ELR (cell line): Measurements from ENCODE around the gene KIF22.

Experiments used
- DNase-seq: peaks from one replicate; pipeline ENCODE4 v3.0.0-alpha.2; 2015; ENCODE audit warnings: low read depth

KIF22 gene

GRCh38 chr16:29804020-29804419 is 13.5 kb downstream of the KIF22 start:
- no peak for DNase-seq

DNA sequence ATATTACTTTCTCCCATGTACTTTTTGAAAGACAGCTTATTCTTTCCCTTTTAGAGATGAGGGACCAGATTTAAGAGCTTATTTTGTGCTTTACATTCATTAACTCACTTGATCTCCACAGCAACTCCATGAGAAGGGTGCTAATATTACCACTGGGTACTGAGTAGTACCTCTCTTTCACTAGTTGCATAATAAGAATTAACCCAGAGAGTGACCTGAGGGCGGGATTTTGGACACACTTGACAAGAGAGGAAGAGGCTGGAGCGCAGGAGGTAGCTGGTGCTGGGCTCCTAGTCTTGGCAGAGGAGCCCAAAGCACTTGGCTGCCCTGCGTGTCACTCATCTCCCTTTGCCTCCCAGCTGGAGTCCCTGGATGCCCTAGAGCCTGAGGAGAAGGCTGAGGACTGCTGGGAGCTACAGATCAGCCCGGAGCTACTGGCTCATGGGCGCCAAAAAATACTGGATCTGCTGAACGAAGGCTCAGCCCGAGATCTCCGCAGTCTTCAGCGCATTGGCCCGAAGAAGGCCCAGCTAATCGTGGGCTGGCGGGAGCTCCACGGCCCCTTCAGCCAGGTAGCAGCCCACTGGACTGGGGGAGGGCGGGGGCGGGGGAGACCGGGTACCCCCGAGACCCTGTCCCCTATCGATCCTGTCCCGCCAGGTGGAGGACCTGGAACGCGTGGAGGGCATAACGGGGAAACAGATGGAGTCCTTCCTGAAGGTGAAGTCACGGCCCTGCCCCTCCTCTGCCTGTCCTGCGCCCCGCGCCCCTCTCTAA is 14.1 kb downstream of the KIF22 start:
- DNase-seq, result peak; percentile 44

DNA sequence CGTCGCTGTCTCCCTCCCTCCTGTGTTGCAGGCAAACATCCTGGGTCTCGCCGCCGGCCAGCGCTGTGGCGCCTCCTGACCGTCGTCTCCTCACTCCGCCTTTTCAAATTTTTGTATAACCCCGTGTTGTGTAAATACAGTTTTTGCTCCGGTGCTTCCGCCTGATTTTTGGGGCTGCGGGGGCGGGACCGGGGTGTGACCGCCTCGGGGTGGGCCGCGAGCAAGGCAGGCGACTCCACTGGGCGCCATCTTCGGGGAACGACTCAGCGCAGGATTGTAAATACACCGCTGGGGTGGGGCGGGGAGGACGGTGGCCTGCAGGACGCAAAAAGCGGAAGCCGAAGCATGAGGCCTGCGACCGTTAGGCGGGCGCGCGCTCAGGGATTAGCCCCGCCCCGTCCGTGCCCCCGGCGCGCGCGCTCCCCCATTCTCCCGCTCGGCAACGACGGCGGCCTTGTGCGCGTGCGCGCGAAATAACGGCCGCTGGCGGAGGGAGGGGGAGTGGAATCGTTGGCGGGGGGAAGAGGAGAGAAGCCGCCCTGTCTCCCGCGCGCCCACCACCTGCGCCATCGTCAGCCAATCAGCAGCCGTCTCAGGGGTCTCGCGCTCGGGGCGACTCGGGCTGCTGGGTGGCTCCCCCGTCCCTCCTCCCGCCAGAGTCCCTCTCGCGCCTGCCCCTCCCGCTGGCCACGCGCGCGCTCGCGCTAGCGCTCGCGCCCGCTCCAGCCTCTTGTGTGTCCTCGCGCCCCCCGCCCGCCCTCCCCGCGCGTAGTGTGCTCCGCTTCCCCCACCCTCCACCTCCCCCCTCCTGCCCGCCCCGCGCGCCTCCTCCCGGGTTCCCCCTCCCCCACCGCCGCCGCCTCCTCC is 14.9 kb downstream of the KIF22 start:
- peak; percentile 98 for DNase-seq

- peak; percentile 90 for DNase-seq
Observed at GRCh38 chr16:29806099-29806579, 15.6 kb downstream of the KIF22 start, which contains the start of gene MAZ. Gene MAZ, plus strand, starts transcription at chr16:29806529. Its CDS starts 173 bp downstream, at chr16:29806702.

DNA sequence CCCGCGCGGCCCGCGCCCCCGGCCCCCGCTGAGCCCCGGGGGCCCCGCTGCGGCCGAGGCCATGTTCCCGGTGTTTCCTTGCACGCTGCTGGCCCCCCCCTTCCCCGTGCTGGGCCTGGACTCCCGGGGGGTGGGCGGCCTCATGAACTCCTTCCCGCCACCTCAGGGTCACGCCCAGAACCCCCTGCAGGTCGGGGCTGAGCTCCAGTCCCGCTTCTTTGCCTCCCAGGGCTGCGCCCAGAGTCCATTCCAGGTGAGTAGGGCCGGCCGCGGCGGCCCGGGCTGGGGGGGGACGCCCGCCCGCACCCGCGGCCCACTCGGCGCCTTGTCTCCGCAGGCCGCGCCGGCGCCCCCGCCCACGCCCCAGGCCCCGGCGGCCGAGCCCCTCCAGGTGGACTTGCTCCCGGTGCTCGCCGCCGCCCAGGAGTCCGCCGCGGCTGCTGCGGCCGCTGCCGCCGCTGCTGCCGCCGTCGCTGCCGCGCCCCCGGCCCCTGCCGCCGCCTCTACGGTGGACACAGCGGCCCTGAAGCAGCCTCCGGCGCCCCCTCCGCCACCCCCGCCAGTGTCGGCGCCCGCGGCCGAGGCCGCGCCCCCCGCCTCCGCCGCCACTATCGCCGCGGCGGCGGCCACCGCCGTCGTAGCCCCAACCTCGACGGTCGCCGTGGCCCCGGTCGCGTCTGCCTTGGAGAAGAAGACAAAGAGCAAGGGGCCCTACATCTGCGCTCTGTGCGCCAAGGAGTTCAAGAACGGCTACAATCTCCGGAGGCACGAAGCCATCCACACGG is 16.3 kb downstream of the KIF22 start:
- peak; percentile 75 for DNase-seq

- DNase-seq, result peak; percentile 92
Observed at GRCh38 chr16:29807426-29808218, 17.1 kb downstream of the KIF22 start.

DNA sequence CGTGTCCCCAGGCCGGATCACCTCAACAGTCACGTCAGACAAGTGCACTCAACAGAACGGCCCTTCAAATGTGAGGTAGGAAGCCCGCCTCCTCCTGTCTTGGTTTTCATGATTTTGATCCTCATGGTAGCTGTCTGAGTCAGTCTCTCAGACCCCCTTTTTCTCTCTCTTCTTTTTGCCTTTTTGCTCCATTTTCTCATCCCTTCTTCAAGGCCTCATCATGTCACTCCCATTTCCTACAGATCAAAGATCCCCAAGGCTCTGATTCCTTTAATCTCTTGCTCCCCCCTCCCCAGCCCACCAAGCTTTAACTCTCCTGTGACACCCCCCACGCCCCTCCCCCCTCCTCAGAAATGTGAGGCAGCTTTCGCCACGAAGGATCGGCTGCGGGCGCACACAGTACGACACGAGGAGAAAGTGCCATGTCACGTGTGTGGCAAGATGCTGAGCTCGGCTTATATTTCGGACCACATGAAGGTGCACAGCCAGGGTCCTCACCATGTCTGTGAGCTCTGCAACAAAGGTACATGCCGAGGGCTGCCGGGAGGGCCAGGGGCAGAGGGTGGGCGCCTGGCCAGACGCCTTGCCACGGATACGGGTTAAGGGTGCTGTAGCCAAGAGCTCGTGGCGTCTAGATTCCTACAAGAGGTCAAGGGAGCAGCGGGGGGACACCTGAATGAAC is 17.8 kb downstream of the KIF22 start:
- DNase-seq, result peak; percentile 16

- peak; percentile 12 for DNase-seq
Observed at GRCh38 chr16:29809031-29809747, 18.6 kb downstream of the KIF22 start.

DNA sequence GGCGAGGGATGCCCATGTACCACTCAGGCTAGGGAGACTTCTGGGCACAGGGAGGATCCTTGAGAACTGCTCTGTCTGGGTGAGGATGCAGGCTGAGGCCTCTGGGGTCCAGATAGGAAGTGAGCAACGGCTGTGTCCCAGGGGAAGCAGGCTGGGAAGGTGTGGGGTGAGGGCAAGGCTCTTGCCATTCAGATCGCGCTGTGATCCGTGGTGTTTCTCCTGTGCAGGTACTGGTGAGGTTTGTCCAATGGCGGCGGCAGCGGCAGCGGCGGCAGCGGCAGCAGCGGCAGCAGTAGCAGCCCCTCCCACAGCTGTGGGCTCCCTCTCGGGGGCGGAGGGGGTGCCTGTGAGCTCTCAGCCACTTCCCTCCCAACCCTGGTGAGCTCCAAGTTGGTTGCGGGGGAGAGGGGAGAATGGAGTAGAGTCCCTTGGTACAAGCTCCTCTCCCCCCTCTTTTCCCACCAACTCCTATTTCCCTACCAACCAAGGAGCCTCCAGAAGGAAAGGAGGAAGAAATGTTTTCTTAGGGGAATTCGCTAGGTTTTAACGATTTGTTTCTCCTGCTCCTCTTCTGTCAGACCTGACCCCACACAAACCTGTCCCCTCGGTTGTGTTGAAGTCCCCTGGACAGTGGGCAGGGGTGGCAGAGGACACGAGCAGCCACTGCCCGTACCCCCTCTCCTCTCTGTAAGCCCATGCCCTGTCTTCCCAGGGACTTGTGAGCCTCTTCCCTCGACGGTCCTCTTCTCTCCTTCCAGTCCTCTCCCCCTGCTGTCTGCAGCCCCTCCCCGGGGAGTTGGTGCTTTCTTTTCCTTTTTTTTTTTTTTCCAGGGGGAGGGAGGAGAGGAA is 19.5 kb downstream of the KIF22 start:
- peak; percentile 57 for DNase-seq

DNA sequence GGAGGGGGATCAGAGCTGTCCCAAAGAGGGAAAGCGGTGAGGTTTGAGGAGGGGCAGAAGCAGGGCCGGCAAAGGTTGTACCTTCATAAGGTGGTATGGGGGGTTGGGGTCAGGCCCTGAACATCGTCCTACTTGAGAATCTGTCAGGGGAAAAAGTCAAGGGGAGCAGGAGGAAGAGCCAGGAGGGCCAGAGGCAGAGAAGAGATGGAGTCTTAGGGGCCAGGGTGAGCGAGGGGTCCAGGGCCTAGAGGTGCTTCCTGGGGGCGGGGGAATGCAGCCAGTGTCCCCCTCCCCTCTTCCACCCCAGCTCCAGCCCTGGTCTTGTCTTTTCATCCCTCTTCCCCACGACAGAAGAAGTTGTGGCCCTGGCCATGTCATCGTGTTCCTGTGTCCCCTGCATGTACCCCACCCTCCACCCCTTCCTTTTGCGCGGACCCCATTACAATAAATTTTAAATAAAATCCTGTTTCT is 20.2 kb downstream of the KIF22 start:
- no peak for DNase-seq

DNA sequence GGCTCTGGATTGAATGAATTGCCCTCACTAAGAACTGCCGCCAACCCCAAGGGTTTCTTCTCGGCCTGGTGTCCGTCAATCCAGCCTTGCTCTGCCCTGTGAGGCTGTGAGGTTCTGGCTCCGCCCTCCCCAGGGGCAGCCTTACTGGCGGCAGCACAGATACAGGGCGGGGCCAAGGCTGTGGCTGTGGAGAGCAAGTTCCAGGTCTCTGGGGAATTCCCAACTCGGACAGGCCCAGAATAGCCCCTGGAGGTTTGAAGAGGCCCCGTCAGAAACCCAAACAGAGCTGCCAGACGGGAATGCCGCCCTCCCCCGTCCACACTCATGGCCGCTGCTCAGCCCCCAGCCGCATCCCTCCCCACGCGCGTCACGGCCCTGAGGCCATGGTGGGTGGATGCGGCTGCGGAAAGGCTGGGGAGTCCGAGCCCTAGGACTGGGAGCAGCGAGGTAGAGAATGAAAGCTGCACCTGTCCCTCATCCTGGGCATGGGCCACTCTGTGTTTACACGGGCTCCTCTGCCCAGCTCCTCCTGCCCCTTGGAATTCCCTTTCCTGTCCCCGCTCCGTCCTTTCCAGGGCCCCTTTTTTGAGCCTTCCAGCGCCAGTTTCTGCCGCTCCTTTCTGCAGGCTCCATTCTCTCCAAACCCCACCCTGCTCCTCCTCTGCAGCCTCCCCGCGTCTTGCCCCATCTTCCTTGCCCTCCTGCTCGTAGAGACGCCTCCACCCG is 20.8 kb downstream of the KIF22 start:
- DNase-seq, result peak; percentile 98

DNA sequence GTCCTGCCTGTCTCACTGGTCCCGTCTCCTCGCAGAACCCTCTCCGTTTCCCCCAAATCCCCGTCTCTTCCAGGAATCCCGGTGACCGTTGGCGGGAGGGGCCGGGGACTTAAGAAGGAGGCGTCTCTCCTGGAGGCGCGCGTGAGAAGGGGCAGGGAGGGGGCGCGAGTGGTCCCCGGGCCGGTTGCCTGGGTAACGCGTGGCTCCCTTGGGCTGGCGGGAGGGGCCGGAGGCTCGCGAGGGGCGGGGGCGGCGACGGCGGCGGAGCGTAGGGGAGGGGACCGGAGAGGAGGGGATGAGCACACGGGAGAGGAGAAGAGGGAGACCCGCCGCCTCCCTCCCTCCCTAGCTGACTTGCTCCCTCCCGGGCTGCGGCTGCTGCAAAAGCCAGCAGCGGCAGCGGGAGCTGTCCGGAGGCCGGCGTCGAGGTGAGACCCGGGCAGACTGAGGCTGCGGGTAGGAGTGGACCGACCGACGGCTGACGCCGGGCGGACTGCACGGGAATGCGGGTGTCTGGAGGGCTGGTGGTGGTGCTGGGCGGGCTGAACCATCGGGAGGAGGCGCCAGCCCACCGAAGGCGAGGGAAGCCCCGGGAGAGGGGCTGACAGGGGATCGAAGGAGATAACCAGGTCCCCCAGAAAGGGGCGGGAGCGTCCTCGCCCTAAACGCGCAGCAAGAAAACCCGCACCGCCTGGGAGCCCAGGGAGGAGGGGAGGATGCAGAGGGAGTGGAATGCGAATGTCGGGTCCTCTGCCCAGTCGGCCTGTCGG is 21.5 kb downstream of the KIF22 start, which contains the start of gene PRRT2:
TSS of gene PRRT2 (plus strand) at position 298 of the 770 bp plus-strand sequence. CDS start 862 bp downstream, outside the sequence.
- peak; percentile 61 for DNase-seq

GRCh38 chr16:29812754-29813643 is 22.4 kb downstream of the KIF22 start:
- DNase-seq, result no peak

DNA sequence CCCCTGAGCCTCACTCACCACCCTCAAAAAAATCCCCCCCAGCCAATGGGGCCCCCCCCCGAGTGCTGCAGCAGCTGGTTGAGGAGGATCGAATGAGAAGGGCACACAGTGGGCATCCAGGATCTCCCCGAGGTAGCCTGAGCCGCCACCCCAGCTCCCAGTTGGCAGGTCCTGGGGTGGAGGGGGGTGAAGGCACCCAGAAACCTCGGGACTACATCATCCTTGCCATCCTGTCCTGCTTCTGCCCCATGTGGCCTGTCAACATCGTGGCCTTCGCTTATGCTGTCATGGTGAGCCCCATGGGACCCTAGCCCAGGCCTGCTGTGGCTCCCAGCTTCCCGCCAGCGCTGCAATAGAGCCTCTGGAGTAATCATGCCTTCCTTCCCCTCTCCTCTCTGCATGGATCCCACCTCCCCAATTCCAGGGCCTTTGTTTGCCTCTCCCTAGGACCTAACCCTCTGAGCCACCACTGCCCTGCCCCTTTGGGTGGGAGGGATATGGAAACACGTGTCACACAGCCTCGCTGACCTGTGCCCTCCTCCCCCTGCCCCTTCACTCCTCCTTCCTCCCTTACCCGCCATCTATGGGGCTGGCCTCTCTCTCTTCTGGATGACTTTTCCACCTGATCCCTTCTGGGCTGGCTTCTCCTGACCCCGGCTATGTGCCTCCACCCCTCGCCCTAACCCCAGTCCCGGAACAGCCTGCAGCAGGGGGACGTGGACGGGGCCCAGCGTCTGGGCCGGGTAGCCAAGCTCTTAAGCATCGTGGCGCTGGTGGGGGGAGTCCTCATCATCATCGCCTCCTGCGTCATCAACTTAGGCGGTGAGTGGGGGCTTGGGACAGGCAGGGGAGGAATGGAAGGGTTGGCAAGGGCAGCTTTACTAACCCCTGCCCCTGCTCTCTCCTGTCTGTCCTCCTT is 23.4 kb downstream of the KIF22 start:
- DNase-seq, result no peak

DNA sequence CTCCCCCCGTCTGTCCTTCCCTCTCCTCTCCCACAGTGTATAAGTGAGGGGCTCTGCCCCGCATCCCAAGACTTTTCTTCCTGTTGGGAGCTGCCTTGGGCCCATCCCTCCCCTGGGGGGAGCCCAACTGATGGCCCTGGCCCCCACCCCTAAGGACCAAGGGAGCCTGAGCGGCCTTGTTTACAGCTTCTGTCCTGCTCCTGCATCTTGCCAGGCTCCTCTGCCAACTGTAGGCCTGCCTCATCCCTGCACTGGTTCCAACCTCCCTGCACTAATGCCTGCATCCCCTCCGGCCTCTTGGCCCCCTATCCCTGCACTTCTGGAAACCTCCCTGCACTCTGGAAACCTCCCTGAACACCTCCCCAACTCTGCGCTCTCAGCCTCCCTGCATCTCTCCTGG is 24.0 kb downstream of the KIF22 start:
- no peak for DNase-seq
